ENCODE data around the gene CD247. TPM values are rescaled to one million over a fixed set of nuclear protein-coding genes. Genes with fewer than 3 reads are reported as not detected.

CD247 gene
- total RNA-seq, 3 donors from 2014 or later (not counting 1 experiment from before 2014, with no cell fraction given): 1,027 to 1,374 (median 1,309) TPM

DNA sequence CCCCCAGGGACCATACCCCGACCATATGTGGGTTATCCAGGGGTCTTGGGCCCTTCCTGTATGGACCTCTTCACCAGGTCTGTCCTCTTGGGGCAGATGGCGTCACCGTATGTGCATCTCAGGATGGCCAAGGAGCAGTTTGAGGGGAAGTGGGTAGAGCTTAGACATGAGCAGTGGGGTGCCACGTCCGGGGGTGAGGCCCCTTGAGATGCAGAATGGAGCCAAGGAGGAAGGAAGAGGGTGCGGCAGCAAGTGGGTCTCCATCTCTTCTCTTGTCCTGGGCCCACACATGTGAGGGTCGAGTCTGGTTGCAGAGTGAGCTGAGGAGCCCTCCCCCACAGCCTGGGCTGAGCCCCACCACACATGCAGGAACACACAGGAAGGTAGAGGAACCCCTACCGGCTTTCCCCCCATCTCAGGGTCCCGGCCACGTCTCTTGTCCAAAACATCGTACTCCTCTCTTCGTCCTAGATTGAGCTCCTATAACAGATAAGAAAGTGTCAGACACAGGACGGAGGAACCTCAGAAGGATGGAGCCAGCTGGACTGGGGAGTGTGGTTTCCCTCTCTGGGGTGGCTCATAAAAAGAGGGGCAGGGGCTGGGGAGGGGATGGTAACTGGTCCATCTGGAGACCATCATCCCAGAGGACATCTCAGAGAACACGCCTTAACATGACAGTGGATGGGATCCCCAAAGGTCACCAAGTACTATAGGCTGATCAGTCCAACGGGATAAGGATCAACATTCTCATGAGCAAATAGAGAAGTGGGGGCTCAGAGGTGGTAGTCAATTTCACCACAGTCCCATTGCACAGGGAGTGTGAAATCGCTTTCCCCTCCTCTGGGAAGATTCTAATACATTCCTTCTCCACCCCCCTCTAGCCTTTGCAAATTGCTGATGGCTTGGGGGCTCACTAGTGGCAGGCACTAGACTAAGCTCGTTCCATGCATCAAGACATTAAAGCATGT, 79.9 kb downstream of the CD247 start:
- H3K36me3 ChIP-seq (ENCODE audit: control insufficient read depth, insufficient read depth, low read length): peaks cover 85% of the 10 kb centered on the region
- DNase-seq (peak; percentile 48 to 60), ATAC-seq (peak; percentile 26 to 33 (median 32))
- peaks cover 83 to 95% of the 10 kb centered on the region in 2 donors for H3K4me1 Mint-ChIP-seq
- peak overlapping the region; percentile 91 to 100 for H3K27ac Mint-ChIP-seq
- H3K4me3 Mint-ChIP-seq: peak overlapping the region; percentile 88
- H3K4me1 ChIP-seq (ENCODE audit: control insufficient read depth, insufficient read depth, low read length): peaks cover 90% of the 10 kb centered on the region
- 35% methylated on average over 17 of the region's 17 CpGs for WGBS (ENCODE audit: insufficient coverage)
- H3K9me3 Mint-ChIP-seq: no peaks in the 10 kb centered on the region
- H3K27ac ChIP-seq (ENCODE audit: low read length): peak overlapping the region; percentile 86
- no peaks in the 10 kb centered on the region for H3K9me3 ChIP-seq (ENCODE audit: control insufficient read depth, insufficient read depth, low read length)
- intact Hi-C loops (cut with micrococcal nuclease): no loop called here
- no peak for TF ChIP-seq CTCF (IDR thresholded peaks at IDR 0.05)
- no peaks in the 10 kb centered on the region for H3K27me3 ChIP-seq (ENCODE audit: control insufficient read depth, insufficient read depth, low read length)
- H3K36me3 Mint-ChIP-seq: peaks cover 32% of the 10 kb centered on the region
- no peak overlapping the region for H3K4me3 ChIP-seq (ENCODE audit: low read length)
- H3K27me3 Mint-ChIP-seq (ENCODE audit: low read depth in 2 of 2): no peaks in the 10 kb centered on the region

- peak overlapping the region; percentile 88 for H3K4me3 Mint-ChIP-seq
- peaks cover 90% of the 10 kb centered on the region for H3K4me1 ChIP-seq (ENCODE audit: control insufficient read depth, insufficient read depth, low read length)
- H3K9me3 ChIP-seq (ENCODE audit: control insufficient read depth, insufficient read depth, low read length): no peaks in the 10 kb centered on the region
- intact Hi-C loops (cut with micrococcal nuclease): no loop called here
- H3K4me3 ChIP-seq (ENCODE audit: low read length): no peak overlapping the region
- peaks cover 92% of the 10 kb centered on the region for H3K36me3 ChIP-seq (ENCODE audit: control insufficient read depth, insufficient read depth, low read length)
- H3K27ac Mint-ChIP-seq: peak overlapping the region; percentile 91 to 100
- H3K27me3 Mint-ChIP-seq (ENCODE audit: low read depth in 2 of 2): no peaks in the 10 kb centered on the region
- H3K4me1 Mint-ChIP-seq: peaks cover 88 to 96% of the 10 kb centered on the region in 2 donors
- TF ChIP-seq CTCF (IDR thresholded peaks at IDR 0.05): no peak
- H3K9me3 Mint-ChIP-seq: no peaks in the 10 kb centered on the region
- DNase-seq: peak; percentile 21 to 22
- no peaks in the 10 kb centered on the region for H3K27me3 ChIP-seq (ENCODE audit: control insufficient read depth, insufficient read depth, low read length)
- peaks cover 32% of the 10 kb centered on the region for H3K36me3 Mint-ChIP-seq
- no peak for ATAC-seq
- 78% methylated on average over 4 of the region's 4 CpGs for WGBS (ENCODE audit: insufficient coverage)
- H3K27ac ChIP-seq (ENCODE audit: low read length): peak overlapping the region; percentile 86
These were observed 82.8 kb downstream of the CD247 start for GRCh38 chr1:167435484-167435883.

GRCh38 chr1:167434306-167434705, 84.0 kb downstream of the CD247 start:
- H3K4me1 Mint-ChIP-seq: peaks cover 90 to 96% of the 10 kb centered on the region in 2 donors
- Histone ChIP-seq H3K27me3 (ENCODE audit: control insufficient read depth, insufficient read depth, low read length) (no peaks in the 10 kb centered on the region), H3K9me3 (ENCODE audit: control insufficient read depth, insufficient read depth, low read length) (no peaks in the 10 kb centered on the region), H3K36me3 (ENCODE audit: control insufficient read depth, insufficient read depth, low read length) (peaks cover 91% of the 10 kb centered on the region), H3K4me1 (ENCODE audit: control insufficient read depth, insufficient read depth, low read length) (peaks cover 90% of the 10 kb centered on the region), H3K27ac (ENCODE audit: low read length) (peak overlapping the region; percentile 98), H3K4me3 (ENCODE audit: low read length) (no peak overlapping the region)
- DNase-seq (no peak), ATAC-seq (no peak)
- H3K4me3 Mint-ChIP-seq: peak overlapping the region; percentile 75
- H3K9me3 Mint-ChIP-seq: no peaks in the 10 kb centered on the region
- TF ChIP-seq CTCF (IDR thresholded peaks at IDR 0.05): no peak
- no peaks in the 10 kb centered on the region for H3K27me3 Mint-ChIP-seq (ENCODE audit: low read depth in 2 of 2)
- peaks cover 31% of the 10 kb centered on the region for H3K36me3 Mint-ChIP-seq
- intact Hi-C loops (cut with micrococcal nuclease): no loop called here
- 85% methylated on average over 6 of the region's 6 CpGs for WGBS (ENCODE audit: insufficient coverage)
- H3K27ac Mint-ChIP-seq: peak overlapping the region; percentile 91 to 100
